Measurements from ENCODE around the gene PRKCA.
"Not testable (repeated sequence)": the region's sequence is repeated elsewhere in the genome, so short reads cannot be mapped to it uniquely, and the experiment has no call there.

The PRKCA gene

DNA sequence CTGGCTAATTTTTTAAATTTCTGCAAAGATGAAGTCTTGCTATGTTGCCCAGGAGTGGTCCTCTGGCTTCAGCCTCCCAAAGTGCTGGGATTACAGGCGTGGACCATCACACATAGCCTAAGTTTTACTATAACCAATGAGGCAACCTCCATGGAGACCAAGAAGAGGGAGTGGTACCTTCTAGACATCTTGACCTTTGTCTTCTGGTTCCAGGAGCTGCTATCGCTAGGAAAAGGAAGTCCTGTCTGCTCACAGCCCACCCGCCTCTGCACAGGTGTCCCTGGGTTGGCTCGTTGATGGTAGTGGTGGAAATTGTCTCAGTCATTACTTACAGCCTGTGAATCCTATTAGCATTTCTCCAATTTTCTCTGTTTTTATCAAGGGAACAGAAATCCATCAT is 169.7 kb downstream of the PRKCA start:
- FAIRE-seq, result no peak

GRCh38 chr17:66474258-66474657 is 171.8 kb downstream of the PRKCA start:
- FAIRE-seq, result no peak

GRCh38 chr17:66474806-66475497 is 172.5 kb downstream of the PRKCA start:
- FAIRE-seq, result no peak

DNA sequence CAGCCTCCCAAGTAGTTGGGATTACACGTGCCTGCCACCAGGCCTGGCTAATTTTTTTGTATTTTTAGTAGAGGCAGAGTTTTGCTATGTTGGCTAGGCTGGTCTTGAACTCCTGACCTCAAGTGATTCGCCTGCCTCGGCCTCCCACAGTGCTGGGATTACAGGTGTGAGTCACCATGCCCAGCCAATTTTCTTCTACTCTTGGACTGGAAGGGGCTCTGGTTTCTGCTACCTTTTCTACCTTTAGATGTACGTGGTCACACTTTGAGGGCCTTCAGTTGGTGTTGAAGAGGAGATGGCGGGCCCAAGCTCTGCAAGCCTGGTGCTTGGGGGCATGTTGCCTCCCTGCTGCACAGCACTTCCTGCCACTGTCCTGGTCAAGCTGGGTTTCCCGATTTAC is 173.6 kb downstream of the PRKCA start:
- FAIRE-seq, result no peak

DNA sequence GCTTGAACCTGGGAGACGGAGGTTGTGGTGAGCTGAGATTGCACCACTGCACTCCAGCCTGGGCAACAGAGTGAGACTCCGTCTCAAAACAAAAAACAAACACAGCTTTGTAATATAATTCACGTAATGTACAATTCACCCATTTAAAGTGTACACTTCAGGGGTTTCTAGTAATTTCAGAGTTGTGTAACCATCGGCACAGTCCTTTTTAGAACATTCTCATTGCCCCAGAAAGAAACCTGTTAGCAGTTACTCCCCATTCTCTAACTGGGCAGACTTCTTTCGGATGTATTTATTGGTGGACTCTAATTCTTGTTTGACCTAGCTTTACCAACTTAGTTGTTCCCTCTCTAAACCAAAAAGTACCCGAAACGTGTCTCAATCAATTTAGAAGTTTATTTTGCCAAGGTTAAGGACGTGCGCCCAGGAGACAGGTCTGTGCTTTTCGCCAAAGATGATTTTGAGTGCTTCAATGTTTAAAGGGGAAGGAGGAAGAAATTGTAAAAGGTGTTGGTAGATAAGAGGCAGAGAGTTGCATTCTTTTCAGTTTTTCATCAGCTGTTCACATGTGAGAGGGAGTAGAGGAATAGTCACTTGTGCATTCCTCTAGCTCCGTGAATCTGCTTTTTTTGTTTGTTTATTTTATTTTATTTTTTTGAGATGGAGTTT is 175.3 kb downstream of the PRKCA start:
- FAIRE-seq, result no peak

GRCh38 chr17:66479230-66479889 is 176.9 kb downstream of the PRKCA start:
- FAIRE-seq, result not testable (repeated sequence)

DNA sequence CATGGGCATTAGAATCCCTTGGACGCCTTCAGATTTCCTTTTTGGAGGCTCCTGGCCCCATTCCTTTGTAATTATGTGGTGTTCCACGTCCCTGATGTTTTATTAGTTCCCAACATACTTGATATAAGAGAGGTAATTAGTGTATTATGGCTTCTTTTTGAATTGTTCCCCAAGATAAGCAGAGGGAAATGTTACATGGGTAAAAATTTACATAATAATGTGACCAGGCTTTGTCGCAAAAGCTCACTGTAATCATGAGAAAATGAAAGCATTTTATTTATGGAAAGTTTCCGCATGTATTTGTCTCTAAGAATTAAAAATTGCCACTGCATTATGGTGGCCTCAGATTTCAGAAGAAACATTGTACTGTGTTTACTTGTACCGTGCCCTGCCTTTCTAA is 177.8 kb downstream of the PRKCA start:
- FAIRE-seq, result no peak

DNA sequence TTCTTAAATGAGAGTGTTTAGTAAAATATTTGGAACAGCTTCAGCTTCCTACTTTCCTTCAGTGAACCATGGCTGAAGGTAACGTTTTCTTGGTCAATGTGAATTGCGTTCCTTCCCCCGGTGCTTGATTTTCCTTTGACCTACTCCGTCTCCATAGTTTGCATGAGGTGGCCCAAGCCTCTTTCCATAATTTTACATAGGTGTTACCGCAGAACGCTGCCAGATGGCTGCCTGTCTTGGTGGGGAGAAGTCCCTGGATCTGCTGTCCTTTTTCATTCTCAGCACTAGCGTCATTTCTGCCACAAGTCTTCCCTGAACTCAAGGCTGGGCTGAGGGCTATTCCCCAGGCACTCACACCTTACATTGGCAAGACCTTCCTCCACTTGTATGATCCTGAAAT is 178.4 kb downstream of the PRKCA start:
- no peak for FAIRE-seq

DNA sequence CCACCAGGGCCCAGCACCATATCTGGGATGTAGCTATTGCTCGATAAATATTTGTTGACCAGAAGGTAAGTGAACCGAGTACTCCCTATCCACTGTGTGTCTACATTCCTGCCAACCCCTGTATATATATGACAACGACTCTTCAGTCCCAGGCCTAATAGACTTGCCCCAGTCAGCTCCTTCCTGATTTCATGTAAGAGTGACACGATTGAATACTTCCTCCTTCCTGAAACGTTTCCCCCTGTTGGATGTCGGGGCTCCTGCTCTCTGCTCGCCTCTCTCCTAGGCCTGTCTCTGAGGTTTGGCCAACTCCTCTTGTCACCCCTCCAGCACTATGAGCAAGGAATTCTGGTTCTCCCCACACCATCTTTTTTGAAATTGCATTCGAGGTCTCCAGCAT is 178.9 kb downstream of the PRKCA start:
- FAIRE-seq, result no peak

- no peak for FAIRE-seq
Measured at GRCh38 chr17:66483906-66484305, 181.5 kb downstream of the PRKCA start.

- no peak for FAIRE-seq
Measured at GRCh38 chr17:66485309-66485947, 183.0 kb downstream of the PRKCA start.

- FAIRE-seq, result no peak
Measured at GRCh38 chr17:66487121-66487520, 184.7 kb downstream of the PRKCA start.

DNA sequence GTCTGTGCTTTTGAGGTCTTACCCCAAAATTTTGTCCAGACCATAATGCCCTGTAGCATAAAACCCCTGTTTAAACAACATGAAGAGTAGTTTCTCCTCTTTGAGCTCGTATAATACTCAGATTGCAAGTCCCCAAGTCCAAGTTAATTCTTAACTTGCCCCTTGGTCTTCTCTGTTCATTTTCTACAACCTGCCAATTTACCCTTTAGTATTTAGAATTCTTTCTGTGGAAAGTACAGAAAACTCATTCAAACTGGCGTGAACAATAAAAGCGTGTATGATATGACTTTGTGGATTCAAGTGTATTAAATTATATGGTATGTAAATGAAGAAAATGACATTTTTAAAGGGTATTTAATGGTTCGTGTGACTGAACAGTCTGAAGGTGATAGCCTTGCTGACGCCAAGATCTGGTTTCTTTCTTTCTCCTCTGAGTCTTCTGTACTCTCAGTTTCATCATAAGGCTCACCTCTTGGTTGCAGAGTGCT is 185.6 kb downstream of the PRKCA start:
- FAIRE-seq, result no peak

- FAIRE-seq, result no peak
Measured at GRCh38 chr17:66488864-66489263, 186.5 kb downstream of the PRKCA start.

- FAIRE-seq, result not testable (repeated sequence)
Measured at GRCh38 chr17:66489576-66489975, 187.2 kb downstream of the PRKCA start.

GRCh38 chr17:66491213-66491612 is 188.8 kb downstream of the PRKCA start:
- FAIRE-seq, result no peak

GRCh38 chr17:66491665-66492064 is 189.3 kb downstream of the PRKCA start:
- no peak for FAIRE-seq

DNA sequence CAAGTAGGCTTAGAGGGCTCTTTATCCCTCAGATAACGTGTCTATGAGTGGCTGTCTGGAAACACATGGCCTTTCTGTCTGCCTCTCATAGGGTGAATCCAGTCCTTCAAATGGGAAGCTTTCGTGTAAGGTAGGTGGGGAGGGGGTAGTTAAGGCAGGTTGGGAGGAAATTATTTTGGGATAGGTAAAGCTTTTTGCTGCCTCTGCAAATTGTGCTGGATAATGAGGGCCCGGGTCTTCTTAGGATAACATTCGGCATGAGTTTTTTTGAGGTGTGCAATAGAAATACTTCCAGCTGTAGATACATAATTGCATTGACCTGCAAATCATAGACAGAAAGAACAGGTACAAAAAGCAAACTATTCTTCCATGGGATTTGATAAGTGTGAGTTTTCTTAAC is 189.7 kb downstream of the PRKCA start:
- no peak for FAIRE-seq

- FAIRE-seq, result no peak
Measured at GRCh38 chr17:66492561-66493005, 190.2 kb downstream of the PRKCA start.

- FAIRE-seq, result no peak
Measured at GRCh38 chr17:66493283-66494019, 191.0 kb downstream of the PRKCA start.

GRCh38 chr17:66494023-66494803 is 191.8 kb downstream of the PRKCA start:
- FAIRE-seq, result no peak

- FAIRE-seq, result no peak
Measured at GRCh38 chr17:66495035-66495434, 192.6 kb downstream of the PRKCA start.
